H1 (cell line): ENCODE measurements around the gene NAA25. TPM values are rescaled to one million over a fixed set of nuclear protein-coding genes. Genes with fewer than 3 reads are reported as not detected.

Experiments used
- HDAC2 ChIP-seq, 2 experiments: fragments of 300-600 bp in 1 of 2; sonication (generic) in 1 of 2; IDR thresholded peaks; 2 replicates each; pipeline ENCODE4 v1.6.1; 2011 to 2012; ENCODE audit warnings: low read depth in 2 of 2, low read length in 2 of 2, mild to moderate bottlenecking in 2 of 2, moderate library complexity in 2 of 2, borderline replicate concordance in 1 of 2, inconsistent platforms in 1 of 2
- KDM5A ChIP-seq: fragments of 200-600 bp; IDR thresholded peaks from 2 replicates; pipeline ENCODE4 v1.7.1; 2012; ENCODE audit warnings: mild to moderate bottlenecking, low read length, inconsistent platforms, mixed read lengths
- POLR2A ChIP-seq, 2 experiments: IDR thresholded peaks; 1 replicate in 1 of 2; 2 replicates in 1 of 2; pipeline ENCODE4 v1.6.1; 2011; ENCODE audit warnings: low read depth in 2 of 2, low read length in 2 of 2, mild to moderate bottlenecking in 2 of 2; ENCODE audit errors: control extremely low read depth in 1 of 2
- TBP ChIP-seq: IDR thresholded peaks from 2 replicates; pipeline ENCODE4 v1.6.1; 2011; ENCODE audit warnings: low read depth, low read length, improper control_type of control experiment
- ZNF274 ChIP-seq: IDR thresholded peaks from 2 replicates; pipeline ENCODE4 v1.7.0; 2012; ENCODE audit warnings: low read length, borderline replicate concordance; ENCODE audit errors: extremely low read depth
- polyA plus RNA-seq, 7 experiments: library from polyadenylated mRNA; depleted of rRNA in 3 of 7; stranded (reverse) in 5 of 7; unstranded in 2 of 7; fragments of >200 nt in 5 of 7; fragments of 200-250 nt in 2 of 7; gene quantifications; 1 replicate in 5 of 7; 2 replicates in 1 of 7; 4 replicates in 1 of 7; pipeline versions ENCODE4 v1.2.1 to v1.2.3, GENCODE V29; 2011 to 2013; ENCODE audit warnings: missing spikeins in 2 of 7, mixed read lengths in 2 of 7
- total RNA-seq: library from RNA; stranded (reverse); fragmentation: NEBNext Ultra II Directional; extraction: Animal tissue kit (Norgen Biotek cat#: 25700); gene quantifications from 2 replicates; pipeline ENCODE4 v1.2.1, GENCODE V29; 2021

Gene NAA25
- total and polyA plus RNA-seq, 2 of the 8 experiments (the other 6 are each of a cell fraction or from before 2014, with no cell fraction given): 10.8 to 60.3 TPM

DNA sequence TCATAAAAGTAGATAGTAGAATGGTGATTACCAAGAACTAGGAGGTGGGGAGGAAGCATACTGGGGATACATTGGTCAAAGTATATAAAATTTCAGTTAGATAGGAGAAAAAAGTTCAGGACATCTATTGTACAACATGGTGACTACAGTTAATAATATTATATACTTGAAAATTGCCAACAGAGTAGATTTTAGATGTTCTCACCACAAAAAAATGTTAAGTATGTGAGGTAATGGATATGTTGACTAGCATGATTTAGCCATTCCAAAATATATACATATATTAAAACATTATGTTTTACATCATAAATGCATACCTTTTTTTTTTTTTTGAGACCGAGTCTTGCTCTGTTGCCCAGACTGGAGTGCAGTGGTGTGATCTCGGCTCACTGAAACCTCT is 126.6 kb downstream of the NAA25 start (continued):
- TF ChIP-seq HDAC2 (IDR thresholded peaks at IDR 0.05; ENCODE audit: borderline replicate concordance in 1 of 2, low read depth in 2 of 2, low read length in 2 of 2) (no peak), TBP (no peak), POLR2A (IDR thresholded peaks at IDR 0.05; ENCODE audit: control extremely low read depth in 1 of 2, low read depth in 2 of 2, low read length in 2 of 2) (no peak), KDM5A (no peak), ZNF274 (no peak)
- TF ChIP-seq, all 59 proteins: peak for 0
